ENCODE data around the gene CHAF1A.

CHAF1A gene

DNA sequence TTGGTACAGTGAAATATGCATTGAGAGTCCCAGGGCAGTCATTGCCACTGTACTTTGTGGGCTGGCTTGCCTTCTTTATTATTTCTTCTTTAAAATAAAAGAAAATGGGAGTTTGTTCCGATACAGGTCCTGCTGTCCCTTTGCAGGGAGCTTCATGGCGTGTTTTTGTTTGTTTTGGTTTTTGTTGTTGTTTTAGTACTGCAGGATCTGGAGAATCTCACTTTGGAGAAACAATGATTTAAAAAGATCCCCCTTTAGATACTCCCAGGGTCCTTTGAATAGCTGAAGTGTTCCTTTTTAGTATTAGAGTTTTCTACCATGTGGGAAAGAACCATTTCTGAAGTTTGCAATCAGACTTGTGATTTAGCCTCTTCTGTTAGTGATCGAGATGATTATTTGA lies 11.1 kb downstream of the CHAF1A start:
- TF ChIP-seq, protein P1, sequence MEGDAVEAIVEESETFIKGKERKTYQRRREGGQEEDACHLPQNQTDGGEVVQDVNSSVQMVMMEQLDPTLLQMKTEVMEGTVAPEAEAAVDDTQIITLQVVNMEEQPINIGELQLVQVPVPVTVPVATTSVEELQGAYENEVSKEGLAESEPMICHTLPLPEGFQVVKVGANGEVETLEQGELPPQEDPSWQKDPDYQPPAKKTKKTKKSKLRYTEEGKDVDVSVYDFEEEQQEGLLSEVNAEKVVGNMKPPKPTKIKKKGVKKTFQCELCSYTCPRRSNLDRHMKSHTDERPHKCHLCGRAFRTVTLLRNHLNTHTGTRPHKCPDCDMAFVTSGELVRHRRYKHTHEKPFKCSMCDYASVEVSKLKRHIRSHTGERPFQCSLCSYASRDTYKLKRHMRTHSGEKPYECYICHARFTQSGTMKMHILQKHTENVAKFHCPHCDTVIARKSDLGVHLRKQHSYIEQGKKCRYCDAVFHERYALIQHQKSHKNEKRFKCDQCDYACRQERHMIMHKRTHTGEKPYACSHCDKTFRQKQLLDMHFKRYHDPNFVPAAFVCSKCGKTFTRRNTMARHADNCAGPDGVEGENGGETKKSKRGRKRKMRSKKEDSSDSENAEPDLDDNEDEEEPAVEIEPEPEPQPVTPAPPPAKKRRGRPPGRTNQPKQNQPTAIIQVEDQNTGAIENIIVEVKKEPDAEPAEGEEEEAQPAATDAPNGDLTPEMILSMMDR (IDR thresholded peaks at IDR 0.05; ENCODE audit: low read depth, low read length, missing control alignments): no peak
- no peak overlapping the region for H3K4me3 ChIP-seq (ENCODE audit: low read depth, low read length)
- no peak for DNase-seq (ENCODE audit: low read depth)

DNA sequence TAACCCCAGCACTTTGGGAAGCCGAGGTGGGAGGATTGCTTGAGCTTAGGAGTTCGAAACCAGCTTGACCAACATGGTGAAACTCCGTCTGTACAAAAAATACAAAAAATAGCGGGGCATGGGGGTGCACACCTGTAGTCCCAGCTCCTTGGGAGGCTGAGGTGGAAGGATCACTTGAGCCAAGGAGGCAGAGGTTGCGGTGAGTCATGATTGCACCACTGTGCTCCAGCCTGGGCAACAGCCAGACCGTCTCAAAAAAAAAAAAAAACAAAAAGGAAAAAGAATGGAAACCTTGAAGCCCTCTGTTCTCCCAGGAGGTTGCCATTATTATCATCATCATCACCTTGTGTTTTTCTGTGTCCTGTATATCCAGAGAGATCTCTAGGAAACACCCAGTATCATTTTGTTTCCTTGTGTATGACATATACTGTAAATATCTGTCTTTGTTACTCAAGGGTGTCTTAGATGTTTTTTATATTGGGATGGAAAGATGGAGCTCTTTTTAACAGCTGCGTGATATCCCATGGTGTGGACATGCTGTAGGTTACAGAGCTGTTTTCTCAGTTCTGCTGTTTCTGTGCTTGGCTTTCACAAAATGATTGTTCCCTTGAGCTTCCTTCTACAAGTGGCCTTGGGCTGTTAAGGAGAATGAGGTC lies 11.8 kb downstream of the CHAF1A start:
- DNase-seq (ENCODE audit: low read depth): no peak
- H3K4me3 ChIP-seq (ENCODE audit: low read depth, low read length): no peak overlapping the region
- TF ChIP-seq, protein P1 (IDR thresholded peaks at IDR 0.05; ENCODE audit: low read depth, low read length, missing control alignments): no peak

DNA sequence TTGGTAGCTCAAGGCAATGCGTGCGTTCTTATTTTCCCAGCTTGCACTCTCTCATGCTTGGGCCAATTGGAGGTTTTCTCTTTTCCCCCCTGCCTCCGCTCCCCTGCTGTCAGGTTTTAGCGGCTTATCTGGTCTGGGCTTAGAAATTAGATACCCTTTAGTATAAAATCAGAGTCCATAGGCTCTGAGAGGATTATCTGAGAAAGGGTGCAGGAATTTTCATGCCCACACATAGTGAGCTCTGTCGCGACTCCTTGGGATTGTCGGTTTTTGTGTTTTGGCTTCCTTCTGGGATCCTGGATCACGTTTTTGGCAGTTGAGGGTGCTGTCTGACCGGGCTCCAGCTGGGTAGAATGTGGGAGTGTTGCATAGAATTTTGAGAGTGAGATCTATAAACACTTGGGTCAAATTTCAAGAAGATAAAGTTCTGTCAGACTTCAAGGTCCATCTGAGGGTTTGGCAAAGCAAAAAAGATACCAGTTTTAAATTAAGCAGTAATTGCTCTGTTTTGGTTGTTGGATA lies 12.4 kb downstream of the CHAF1A start:
- no peak overlapping the region for H3K4me3 ChIP-seq (ENCODE audit: low read depth, low read length)
- no peak for DNase-seq (ENCODE audit: low read depth)
- TF ChIP-seq, protein P1 (IDR thresholded peaks at IDR 0.05; ENCODE audit: low read depth, low read length, missing control alignments): no peak

GRCh38 chr19:4415352-4415751 lies 12.9 kb downstream of the CHAF1A start:
- no peak overlapping the region for H3K4me3 ChIP-seq (ENCODE audit: low read depth, low read length)
- DNase-seq (ENCODE audit: low read depth): no peak
- TF ChIP-seq, protein P1 (IDR thresholded peaks at IDR 0.05; ENCODE audit: low read depth, low read length, missing control alignments): no peak

DNA sequence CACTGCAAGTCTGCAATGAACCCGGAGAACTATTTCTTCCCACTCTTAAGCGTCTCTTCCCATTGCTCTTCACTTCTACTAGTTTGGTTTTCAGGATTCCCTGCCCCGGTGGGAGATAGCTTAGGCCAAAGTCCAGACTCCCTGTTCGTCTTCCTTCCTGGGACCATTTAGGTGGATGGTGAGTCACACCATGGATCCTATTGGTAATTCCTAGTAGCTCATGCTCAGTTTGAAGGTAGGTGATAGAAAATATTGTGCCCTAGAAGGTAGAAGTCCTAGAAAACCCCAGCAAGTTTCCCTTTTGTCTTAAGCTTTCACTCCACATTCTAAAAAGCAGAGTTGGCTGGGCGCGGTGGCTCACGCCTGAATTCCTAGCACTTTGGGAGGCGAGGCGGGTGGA lies 13.8 kb downstream of the CHAF1A start:
- H3K4me3 ChIP-seq (ENCODE audit: low read depth, low read length): no peak overlapping the region
- TF ChIP-seq, protein P1 (IDR thresholded peaks at IDR 0.05; ENCODE audit: low read depth, low read length, missing control alignments): no peak
- no peak for DNase-seq (ENCODE audit: low read depth)

DNA sequence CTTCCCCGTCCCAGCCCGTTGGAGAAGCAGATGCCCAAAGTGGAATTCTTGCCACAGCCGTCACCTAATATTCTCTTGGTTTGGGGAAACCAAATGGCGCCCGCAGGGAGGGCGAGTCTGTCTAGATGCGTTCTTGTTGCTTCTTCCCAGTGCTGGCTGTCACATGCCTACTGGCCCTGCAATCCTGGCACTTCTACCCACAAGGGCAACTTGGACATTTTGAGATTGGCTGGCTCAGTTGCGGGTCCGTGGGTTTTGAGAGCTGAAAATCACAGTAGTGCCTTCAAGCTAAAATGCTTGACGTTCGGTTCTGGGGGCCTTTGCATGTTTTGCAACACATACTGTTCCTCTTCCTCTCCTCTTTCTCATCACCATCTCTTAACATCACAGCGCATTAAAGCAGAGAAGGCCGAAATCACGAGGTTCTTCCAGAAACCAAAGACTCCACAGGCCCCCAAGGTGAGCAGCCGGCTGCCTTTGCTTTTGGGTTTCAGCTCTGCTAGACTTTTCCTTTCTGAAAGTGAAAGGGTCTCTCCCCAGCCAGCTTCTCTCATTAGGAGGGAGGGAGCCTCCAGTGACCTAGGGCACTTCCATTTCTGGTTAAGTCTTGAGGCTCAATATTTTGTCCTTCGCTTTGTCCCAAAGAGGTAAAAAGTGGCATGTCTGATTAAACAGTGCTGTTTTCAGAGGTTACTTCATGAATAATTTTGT lies 21.1 kb downstream of the CHAF1A start:
- H3K4me3 ChIP-seq (ENCODE audit: low read depth, low read length): no peak overlapping the region
- TF ChIP-seq, protein P1 (IDR thresholded peaks at IDR 0.05; ENCODE audit: low read depth, low read length, missing control alignments): no peak
- DNase-seq (ENCODE audit: low read depth): no peak
